Endothelial cell of umbilical vein (primary cell): ENCODE results near the gene CIITA. TPM values are rescaled to one million over a fixed set of nuclear protein-coding genes. Genes with fewer than 3 reads are reported as not detected.

ENCODE experiments used
- BruUV-seq: library from RNA; stranded (reverse); fragments of 400-500 nt; replicated peaks from 2 replicates; lab custom pipeline; 2021; lab: Mats Ljungman, UMichigan
- CTCF ChIA-PET: fragments of 300-600, 350-600 bp; sonication (Branson Sonifier 250); formaldehyde crosslinking; loops from one replicate; lab custom pipeline; 2021; ENCODE audit warnings: antibody characterized with exemption, inconsistent platforms; lab: Charles Lee
- POLR2A ChIA-PET: fragments of 300-600, 350-600 bp; sonication (Branson Sonifier 250); formaldehyde crosslinking; loops from one replicate; lab custom pipeline; 2021; ENCODE audit warnings: antibody characterized with exemption, inconsistent platforms; lab: Charles Lee
- DNase-seq: peaks from one replicate; pipeline ENCODE4 v3.0.0-alpha.2; 2011; ENCODE audit warnings: low read depth, low spot score
- FAIRE-seq: peaks from 2 replicates; lab custom pipeline; 2011; peaks lifted over from hg19 to GRCh38; lab: Jason Lieb, UNC
- H2AFZ ChIP-seq: 2 replicates; pipeline ENCODE4 v1.6.0; 2012; ENCODE audit warnings: low read depth, low read length, control low read depth, inconsistent platforms
- H3K27ac ChIP-seq: 2 replicates; pipeline ENCODE4 v1.5.1; 2011; ENCODE audit warnings: low read depth, mild to moderate bottlenecking, control low read depth, low read length, moderate library complexity; ENCODE audit not compliant: insufficient read depth
- H3K27me3 ChIP-seq, 2 experiments: 2 replicates each; pipeline versions ENCODE4 v1.6.0 to v1.6.1; 2011; ENCODE audit warnings: low read length in 2 of 2, mixed read lengths in 1 of 2; ENCODE audit not compliant: control insufficient read depth in 2 of 2, insufficient read depth in 2 of 2
- H3K36me3 ChIP-seq, 2 experiments: 2 replicates in 1 of 2; 3 replicates in 1 of 2; pipeline ENCODE4 v1.5.1; 2011; ENCODE audit warnings: low read length in 2 of 2, mild to moderate bottlenecking in 1 of 2, moderate library complexity in 1 of 2; ENCODE audit not compliant: control insufficient read depth in 2 of 2, insufficient read depth in 2 of 2; ENCODE audit errors: extremely low read depth in 1 of 2
- H3K4me1 ChIP-seq: 3 replicates; pipeline ENCODE4 v1.5.1; 2011; ENCODE audit warnings: mild to moderate bottlenecking, low read length; ENCODE audit not compliant: control insufficient read depth, insufficient read depth; ENCODE audit errors: extremely low read depth
- H3K4me2 ChIP-seq: 2 replicates; pipeline ENCODE4 v1.6.1; 2011; ENCODE audit warnings: low read length, control low read depth, mixed read lengths; ENCODE audit not compliant: insufficient read depth
- H3K4me3 ChIP-seq, 3 experiments: fragments of 200-600 bp in 1 of 3; sonication (generic), shearing (Covaris generic) in 1 of 3; replicated peaks in 1 of 3; 2 replicates each; pipeline ENCODE4 v1.5.1; 2011 to 2016; ENCODE audit warnings: control low read depth in 3 of 3, low read length in 3 of 3, mild to moderate bottlenecking in 2 of 3, inconsistent platforms in 1 of 3, low read depth in 1 of 3, moderate library complexity in 1 of 3; ENCODE audit not compliant: insufficient read depth in 1 of 3
- H3K79me2 ChIP-seq: 2 replicates; pipeline ENCODE4 v1.6.0; 2012; ENCODE audit warnings: low read length, inconsistent platforms; ENCODE audit not compliant: control insufficient read depth, insufficient read depth
- H3K9ac ChIP-seq: replicated peaks from 2 replicates; pipeline ENCODE3; 2011; ENCODE audit warnings: low read length, control low read depth; ENCODE audit not compliant: insufficient read depth; ENCODE audit errors: extremely low read depth
- H3K9me1 ChIP-seq: replicated peaks from 3 replicates; pipeline ENCODE4 v1.6.0; 2011; ENCODE audit warnings: mild to moderate bottlenecking, low read length; ENCODE audit not compliant: control insufficient read depth, insufficient read depth; ENCODE audit errors: extremely low read depth
- H3K9me3 ChIP-seq: replicated peaks from 2 replicates; pipeline ENCODE4 v1.5.1; 2012; ENCODE audit warnings: low read length, inconsistent platforms; ENCODE audit not compliant: control insufficient read depth, insufficient read depth
- H4K20me1 ChIP-seq: replicated peaks from 2 replicates; pipeline ENCODE3; 2011; ENCODE audit warnings: mild to moderate bottlenecking, low read length; ENCODE audit not compliant: control insufficient read depth, insufficient read depth; ENCODE audit errors: extremely low read depth
- FOS ChIP-seq: IDR thresholded peaks from 2 replicates; pipeline ENCODE4 v1.6.1; 2011; ENCODE audit warnings: mild to moderate bottlenecking, low read length, moderate library complexity, borderline replicate concordance; ENCODE audit not compliant: insufficient read depth
- POLR2A ChIP-seq: IDR thresholded peaks from 2 replicates; pipeline ENCODE4 v1.6.1; 2012; ENCODE audit warnings: low read depth, mild to moderate bottlenecking, control low read depth, low read length
- POLR2AphosphoS5 ChIP-seq: IDR thresholded peaks from 2 replicates; pipeline ENCODE4 v1.6.1; 2012; ENCODE audit warnings: low read depth, mild to moderate bottlenecking, control low read depth, low read length, moderate library complexity; ENCODE audit not compliant: insufficient read depth
- dilution Hi-C: fragments of 300-500 bp; cut with MboI; formaldehyde crosslinking; loops from one replicate; pipeline ENCODE4 v1.15.0; 2019; ENCODE audit warnings: low sequenced_read_pairs; ENCODE audit not compliant: extremely low pct_ligation_motif_present
- intact Hi-C: fragments of 100-400 bp; cut with micrococcal nuclease; formaldehyde crosslinking; loops from one replicate; pipeline ENCODE4 v1.10.0; 2022
- polyA plus RNA-seq, 4 experiments: library from polyadenylated mRNA; depleted of rRNA in 3 of 4; stranded (reverse) in 3 of 4; unstranded in 1 of 4; fragments of >200 nt; gene quantifications; 2 replicates each; pipeline versions ENCODE4 v1.2.1 to v1.2.3, GENCODE V29; 2011 to 2012; ENCODE audit warnings: missing spikeins in 1 of 4
- total RNA-seq: library from RNA; stranded (reverse); gene quantifications from 2 replicates; pipeline ENCODE4 v1.2.3, GENCODE V29; 2021
- TF ChIP-seq, protein P1 (sequence below): IDR thresholded peaks from 2 replicates; pipeline ENCODE4 v1.6.1; 2011; ENCODE audit not compliant: insufficient read depth, insufficient read length
- TF ChIP-seq, protein P2 (sequence below), 2 donors: IDR thresholded peaks; 1 replicate in 1 of 2; 2 replicates in 1 of 2; pipeline ENCODE4 v1.5.1; 2011; ENCODE audit warnings: low read length in 2 of 2, mild to moderate bottlenecking in 2 of 2, moderate library complexity in 2 of 2, control low read depth in 1 of 2, inconsistent platforms in 1 of 2, low read depth in 1 of 2; ENCODE audit not compliant: insufficient read depth in 1 of 2; ENCODE audit errors: extremely low read depth in 1 of 2

The CIITA gene
- total and polyA plus RNA-seq, 2 donors (not counting 3 experiments of a cell fraction or from before 2014, with no cell fraction given) = not detected

DNA sequence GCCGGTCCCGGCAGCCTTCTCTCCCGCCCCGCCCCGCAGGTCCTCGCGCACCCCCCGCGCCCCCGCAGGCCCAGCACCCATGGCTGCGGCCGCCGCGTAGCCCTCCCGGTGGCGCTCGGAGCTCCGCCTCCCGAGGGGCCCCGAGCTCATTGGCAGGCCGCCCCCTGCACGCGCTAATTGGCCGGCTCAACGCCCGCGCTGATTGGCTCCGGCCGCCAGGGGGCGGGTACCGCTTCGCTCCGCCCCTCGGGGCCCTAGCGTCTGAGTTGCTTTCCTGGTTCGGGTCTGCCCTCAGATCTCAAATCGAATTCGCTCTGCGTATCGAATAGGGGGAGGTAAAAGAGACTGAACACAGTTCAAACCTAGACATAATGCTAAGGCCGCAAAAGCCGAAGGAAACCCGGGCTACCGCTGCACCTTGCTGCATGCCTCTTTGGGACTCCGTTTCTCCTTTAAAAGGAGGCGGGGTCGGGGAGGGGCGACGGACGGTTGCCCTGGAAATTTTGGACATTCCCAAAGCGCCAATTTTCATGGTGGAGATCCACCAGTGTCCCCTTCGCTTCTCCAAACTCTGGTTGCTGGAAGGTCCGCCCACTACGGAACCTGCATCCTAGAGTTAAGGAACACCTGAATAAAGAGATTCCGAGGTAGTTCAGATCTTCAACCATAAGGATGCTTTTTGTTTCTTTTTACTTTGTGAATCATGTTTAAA is 65.5 kb downstream of the CIITA start, which contains the start of gene DEXI:
TSS of gene DEXI (minus strand) at position 117 of the 712 bp plus-strand sequence. CDS start 463 bp downstream, outside the sequence.
- no TSS peak for BruUV-seq
- peak; percentile 96 for FAIRE-seq
- Histone ChIP-seq H3K9me1 (no peaks in the 10 kb centered on the region), H4K20me1 (no peaks in the 10 kb centered on the region), H3K79me2 (peaks cover 53% of the 10 kb centered on the region), H3K27ac (peak within 1 kb of the TSS; percentile 52), H3K27me3 (no peaks in the 10 kb centered on the region), H3K36me3 (no peaks in the 10 kb centered on the region), H3K4me2 (peak within 1 kb of the TSS; percentile 80), H3K4me1 (peaks cover 55% of the 10 kb centered on the region), H3K9ac (peak within 1 kb of the TSS; percentile 63), H3K9me3 (no peaks in the 10 kb centered on the region), H3K4me3 (peak within 1 kb of the TSS; percentile 47 to 71 (median 68)), H2AFZ (peak within 1 kb of the TSS; percentile 99)
- intact Hi-C loops (loop anchor here (1.0 to 10.0 kb wide), 2 partner anchors 198 to 558 kb away; partner anchors contain the start of gene ATF7IP2), dilution Hi-C loops (no loop called here)
- ChIA-PET CTCF (interaction anchor here (0.5 to 1.4 kb wide), 9 partner anchors 10 to 647 kb away, joined by 3 to 6 read pairs (median 3); partner anchors contain the start of genes NUBP1 and SOCS1), POLR2A (interaction anchor here (0.6 kb wide), 1 partner anchor 164 kb away, joined by 3 read pairs; no protein-coding TSS in a partner anchor)
- TF ChIP-seq, protein P1, sequence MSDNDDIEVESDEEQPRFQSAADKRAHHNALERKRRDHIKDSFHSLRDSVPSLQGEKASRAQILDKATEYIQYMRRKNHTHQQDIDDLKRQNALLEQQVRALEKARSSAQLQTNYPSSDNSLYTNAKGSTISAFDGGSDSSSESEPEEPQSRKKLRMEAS = no peak
- TF ChIP-seq FOS (no peak), POLR2A (no peak), POLR2AphosphoS5 (peak; percentile 76)
- TF ChIP-seq, protein P2, sequence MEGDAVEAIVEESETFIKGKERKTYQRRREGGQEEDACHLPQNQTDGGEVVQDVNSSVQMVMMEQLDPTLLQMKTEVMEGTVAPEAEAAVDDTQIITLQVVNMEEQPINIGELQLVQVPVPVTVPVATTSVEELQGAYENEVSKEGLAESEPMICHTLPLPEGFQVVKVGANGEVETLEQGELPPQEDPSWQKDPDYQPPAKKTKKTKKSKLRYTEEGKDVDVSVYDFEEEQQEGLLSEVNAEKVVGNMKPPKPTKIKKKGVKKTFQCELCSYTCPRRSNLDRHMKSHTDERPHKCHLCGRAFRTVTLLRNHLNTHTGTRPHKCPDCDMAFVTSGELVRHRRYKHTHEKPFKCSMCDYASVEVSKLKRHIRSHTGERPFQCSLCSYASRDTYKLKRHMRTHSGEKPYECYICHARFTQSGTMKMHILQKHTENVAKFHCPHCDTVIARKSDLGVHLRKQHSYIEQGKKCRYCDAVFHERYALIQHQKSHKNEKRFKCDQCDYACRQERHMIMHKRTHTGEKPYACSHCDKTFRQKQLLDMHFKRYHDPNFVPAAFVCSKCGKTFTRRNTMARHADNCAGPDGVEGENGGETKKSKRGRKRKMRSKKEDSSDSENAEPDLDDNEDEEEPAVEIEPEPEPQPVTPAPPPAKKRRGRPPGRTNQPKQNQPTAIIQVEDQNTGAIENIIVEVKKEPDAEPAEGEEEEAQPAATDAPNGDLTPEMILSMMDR (IDR thresholded peaks at IDR 0.05; ENCODE audit: extremely low read depth in 1 of 2, insufficient read depth in 1 of 2, low read depth in 1 of 2, low read length in 2 of 2) = peak in 1 of 2 donors; percentile 13
- peak; percentile 91 for DNase-seq
